Fibroblast of lung (primary cell): Measurements from ENCODE around the gene ITPK1. TPM values are rescaled to one million over a fixed set of nuclear protein-coding genes. Genes with fewer than 3 reads are reported as not detected.

ENCODE experiments used
- DNase-seq, 2 donors: peaks; one replicate each; pipeline versions ENCODE4 v3.0.0 to v3.0.0-alpha.2; 2010; ENCODE audit warnings: low read depth in 2 of 2
- H2AFZ ChIP-seq: 2 replicates; pipeline ENCODE4 v1.5.1; 2012; ENCODE audit warnings: low read length, control low read depth, inconsistent platforms
- H3K27ac ChIP-seq: 2 replicates; pipeline ENCODE4 v1.5.1; 2011; ENCODE audit warnings: low read length, control low read depth; ENCODE audit not compliant: insufficient read depth
- H3K27me3 ChIP-seq: 2 replicates; pipeline ENCODE4 v1.5.1; 2011; ENCODE audit warnings: mild to moderate bottlenecking, low read length; ENCODE audit not compliant: control insufficient read depth, insufficient read depth
- H3K36me3 ChIP-seq: 2 replicates; pipeline ENCODE4 v1.5.1; 2011; ENCODE audit warnings: low read length; ENCODE audit not compliant: control insufficient read depth, insufficient read depth
- H3K4me1 ChIP-seq: 2 replicates; pipeline ENCODE4 v1.5.1; 2011; ENCODE audit warnings: low read length; ENCODE audit not compliant: control insufficient read depth, insufficient read depth; ENCODE audit errors: extremely low read depth
- H3K4me2 ChIP-seq: 2 replicates; pipeline ENCODE4 v1.5.1; 2011; ENCODE audit warnings: low read length, control low read depth; ENCODE audit not compliant: insufficient read depth; ENCODE audit errors: extremely low read depth
- H3K4me3 ChIP-seq, 4 experiments: fragments of 200-600 bp in 1 of 4; sonication (generic) in 1 of 4; replicated peaks in 1 of 4; 2 replicates each; pipeline ENCODE4 v1.5.1; 2011 to 2016; ENCODE audit warnings: low read length in 4 of 4, low read depth in 3 of 4, mild to moderate bottlenecking in 3 of 4, control low read depth in 2 of 4, inconsistent platforms in 1 of 4, mixed read lengths in 1 of 4; ENCODE audit not compliant: insufficient read depth in 1 of 4; ENCODE audit errors: control extremely low read depth in 1 of 4
- H3K79me2 ChIP-seq: 2 replicates; pipeline ENCODE4 v1.5.1; 2012; ENCODE audit warnings: mild to moderate bottlenecking, low read length, inconsistent platforms; ENCODE audit not compliant: control insufficient read depth, insufficient read depth
- H3K9ac ChIP-seq: 2 replicates; pipeline ENCODE4 v1.5.1; 2011; ENCODE audit warnings: mild to moderate bottlenecking, low read length, control low read depth; ENCODE audit not compliant: insufficient read depth
- H3K9me3 ChIP-seq: 2 replicates; pipeline ENCODE4 v1.5.1; 2012; ENCODE audit warnings: low read depth, low read length; ENCODE audit not compliant: control insufficient read depth, insufficient read depth
- H4K20me1 ChIP-seq: 2 replicates; pipeline ENCODE4 v1.5.1; 2011; ENCODE audit warnings: low read length; ENCODE audit not compliant: control insufficient read depth, insufficient read depth; ENCODE audit errors: extremely low read depth
- CTCF ChIP-seq, 2 donors: IDR thresholded peaks in 1 of 2; conservative IDR thresholded peaks in 1 of 2; 1 replicate in 1 of 2; 2 replicates in 1 of 2; pipeline ENCODE4 v1.5.1; 2011 to 2012; ENCODE audit warnings: low read length in 2 of 2, control low read depth in 1 of 2, inconsistent platforms in 1 of 2, low read depth in 1 of 2, mild to moderate bottlenecking in 1 of 2
- EZH2 ChIP-seq: IDR thresholded peaks from 2 replicates; pipeline ENCODE4 v1.5.1; 2012; ENCODE audit warnings: low read length, control low read depth, mild to moderate bottlenecking; ENCODE audit errors: missing control alignments
- polyA plus RNA-seq, 2 donors: library from polyadenylated mRNA; depleted of rRNA in 1 of 2; stranded (reverse) in 1 of 2; unstranded in 1 of 2; fragments of >200 nt; gene quantifications; 2 replicates each; pipeline ENCODE4 v1.2.1, GENCODE V29; 2011 to 2012; ENCODE audit warnings: missing spikeins in 1 of 2
- total RNA-seq: library from RNA; depleted of rRNA; stranded (reverse); fragments of >200 nt; gene quantifications from 2 replicates; pipeline ENCODE4 v1.2.1, GENCODE V29; 2014

The ITPK1 gene
- total and polyA plus RNA-seq, 2 donors (not counting 1 experiment from before 2014, with no cell fraction given), result 9.2 to 23.1 TPM

- Histone ChIP-seq H4K20me1 (no peaks in the 10 kb centered on the region), H3K4me1 (no peaks in the 10 kb centered on the region), H3K27me3 (no peaks in the 10 kb centered on the region), H3K79me2 (no peaks in the 10 kb centered on the region), H3K4me2 (no peak overlapping the region), H2AFZ (no peak overlapping the region), H3K4me3 (no peak overlapping the region), H3K9me3 (no peaks in the 10 kb centered on the region), H3K9ac (no peak overlapping the region), H3K27ac (no peak overlapping the region), H3K36me3 (no peaks in the 10 kb centered on the region)
- TF ChIP-seq CTCF (conservative IDR thresholded peaks at IDR 0.05 in 1 of 2, IDR thresholded peaks at IDR 0.05 in 1 of 2; ENCODE audit: low read depth in 1 of 2, low read length in 2 of 2), result no peak
- TF ChIP-seq EZH2, result no peak
- no peak for DNase-seq
These were observed 15.6 kb downstream of the ITPK1 start for GRCh38 chr14:93100100-93100499.

- H3K9me3 ChIP-seq, result no peaks in the 10 kb centered on the region
- no peak overlapping the region for H3K9ac ChIP-seq
- H2AFZ ChIP-seq, result no peak overlapping the region
- H3K4me3 ChIP-seq, result no peak overlapping the region
- H3K36me3 ChIP-seq, result no peaks in the 10 kb centered on the region
- no peaks in the 10 kb centered on the region for H3K79me2 ChIP-seq
- no peak for DNase-seq
- H3K4me1 ChIP-seq, result no peaks in the 10 kb centered on the region
- H4K20me1 ChIP-seq, result no peaks in the 10 kb centered on the region
- H3K27me3 ChIP-seq, result no peaks in the 10 kb centered on the region
- no peak overlapping the region for H3K4me2 ChIP-seq
- H3K27ac ChIP-seq, result no peak overlapping the region
- TF ChIP-seq EZH2, result no peak
- no peak for TF ChIP-seq CTCF (conservative IDR thresholded peaks at IDR 0.05 in 1 of 2, IDR thresholded peaks at IDR 0.05 in 1 of 2; ENCODE audit: low read depth in 1 of 2, low read length in 2 of 2)
These were observed 16.1 kb downstream of the ITPK1 start for GRCh38 chr14:93099643-93100042.

- Histone ChIP-seq H3K9me3 (no peaks in the 10 kb centered on the region), H3K27ac (no peak overlapping the region), H4K20me1 (no peaks in the 10 kb centered on the region), H3K36me3 (no peaks in the 10 kb centered on the region), H3K4me1 (no peaks in the 10 kb centered on the region), H2AFZ (no peak overlapping the region), H3K4me2 (no peak overlapping the region), H3K9ac (no peak overlapping the region), H3K79me2 (no peaks in the 10 kb centered on the region), H3K4me3 (no peak overlapping the region), H3K27me3 (no peaks in the 10 kb centered on the region)
- TF ChIP-seq CTCF (conservative IDR thresholded peaks at IDR 0.05 in 1 of 2, IDR thresholded peaks at IDR 0.05 in 1 of 2; ENCODE audit: low read depth in 1 of 2, low read length in 2 of 2), result no peak
- TF ChIP-seq EZH2, result no peak
- no peak for DNase-seq
These were observed 16.5 kb downstream of the ITPK1 start for GRCh38 chr14:93099196-93099595.
